Calu3 (cell line): Measurements from ENCODE around the gene PCDHGA12. TPM values are rescaled to one million over a fixed set of nuclear protein-coding genes. Genes with fewer than 3 reads are reported as not detected.
"Not testable (repeated sequence)": the region's sequence is repeated elsewhere in the genome, so short reads cannot be mapped to it uniquely, and the experiment has no call there.

Experiments
- BruUV-seq: library from RNA; stranded (reverse); fragments of 400-500 nt; replicated peaks from 2 replicates; lab custom pipeline; 2021; lab: Mats Ljungman, UMichigan
- CTCF ChIA-PET: fragments of 300-600 bp; sonication (Branson Sonifier 250); formaldehyde crosslinking; loops from one replicate; lab custom pipeline; 2022; ENCODE audit warnings: antibody characterized with exemption; lab: Charles Lee
- DNase-seq: peaks from one replicate; pipeline ENCODE4 v3.0.0; 2022
- H3K27ac Mint-ChIP-seq: one replicate; pipeline ENCODE4 v1.8.0; 2022; ENCODE audit warnings: mixed read lengths; ENCODE audit not compliant: unreplicated experiment
- H3K27me3 Mint-ChIP-seq: one replicate; pipeline ENCODE4 v1.8.0; 2022; ENCODE audit warnings: mixed read lengths; ENCODE audit not compliant: unreplicated experiment
- H3K36me3 Mint-ChIP-seq: one replicate; pipeline ENCODE4 v1.8.0; 2022; ENCODE audit warnings: mild to moderate bottlenecking, moderate library complexity, mixed read lengths; ENCODE audit not compliant: insufficient read depth, unreplicated experiment
- H3K4me1 Mint-ChIP-seq: one replicate; pipeline ENCODE4 v1.8.0; 2022; ENCODE audit warnings: mild to moderate bottlenecking, low read depth, mixed read lengths; ENCODE audit not compliant: unreplicated experiment
- H3K4me3 Mint-ChIP-seq: one replicate; pipeline ENCODE4 v1.8.0; 2022; ENCODE audit warnings: mild to moderate bottlenecking, low read depth, moderate library complexity, mixed read lengths; ENCODE audit not compliant: unreplicated experiment
- H3K9me3 Mint-ChIP-seq: one replicate; pipeline ENCODE4 v1.8.0; 2022; ENCODE audit warnings: low read depth, mixed read lengths; ENCODE audit not compliant: unreplicated experiment
- CTCF ChIP-seq: fragments of 200-600 bp; IDR thresholded peaks from one replicate; pipeline ENCODE4 v1.8.0; 2022; ENCODE audit warnings: antibody characterized with exemption; ENCODE audit not compliant: unreplicated experiment
- intact Hi-C: fragments of 100-400 bp; cut with micrococcal nuclease; formaldehyde crosslinking; loops from one replicate; pipeline ENCODE4 v1.10.0; 2022; ENCODE audit not compliant: unreplicated experiment
- total RNA-seq: library from RNA; stranded (reverse); gene quantifications from 2 replicates; pipeline ENCODE4 v1.2.3, GENCODE V29; 2022

Gene PCDHGA12
- total RNA-seq, 1 experiment from 2014 or later = 2.9 TPM

- Mint-ChIP-seq H3K4me1 (no peaks in the 10 kb centered on the region), H3K36me3 (peaks cover 20% of the 10 kb centered on the region), H3K4me3 (no peak overlapping the region), H3K27ac (no peak overlapping the region), H3K27me3 (no peaks in the 10 kb centered on the region), H3K9me3 (peaks cover 28% of the 10 kb centered on the region)
- intact Hi-C loops = no loop called here
- TF ChIP-seq CTCF = no peak
- DNase-seq = no peak
- BruUV-seq = no TSS peak
- CTCF ChIA-PET = no interaction called here
These were observed 2.4 kb upstream of the PCDHGA12 start for GRCh38 chr5:141427783-141428426.

- no TSS peak for BruUV-seq
- Mint-ChIP-seq H3K36me3 (peaks cover 26% of the 10 kb centered on the region), H3K27me3 (no peaks in the 10 kb centered on the region), H3K27ac (no peak overlapping the region), H3K9me3 (peaks cover 25% of the 10 kb centered on the region), H3K4me1 (no peaks in the 10 kb centered on the region), H3K4me3 (no peak overlapping the region)
- no peak for TF ChIP-seq CTCF
- DNase-seq = no peak
- CTCF ChIA-PET = no interaction called here
- intact Hi-C loops = no loop called here
These were observed 979 bp downstream of the PCDHGA12 start for GRCh38 chr5:141431286-141431685.

GRCh38 chr5:141432308-141432707 is 2.0 kb downstream of the PCDHGA12 start:
- H3K27me3 Mint-ChIP-seq, H3K4me3 Mint-ChIP-seq, DNase-seq, H3K4me1 Mint-ChIP-seq, H3K27ac Mint-ChIP-seq, CTCF ChIA-PET, intact Hi-C loops, BruUV-seq: not testable (repeated sequence)
- Mint-ChIP-seq H3K9me3 (peaks cover 23% of the 10 kb centered on the region), H3K36me3 (peaks cover 26% of the 10 kb centered on the region)

GRCh38 chr5:141432726-141433125 is 2.4 kb downstream of the PCDHGA12 start:
- H3K4me3 Mint-ChIP-seq, BruUV-seq, H3K27me3 Mint-ChIP-seq, H3K4me1 Mint-ChIP-seq, intact Hi-C loops, CTCF ChIA-PET, DNase-seq: not testable (repeated sequence)
- peaks cover 26% of the 10 kb centered on the region for H3K36me3 Mint-ChIP-seq
- peak overlapping the region; percentile 57 for H3K27ac Mint-ChIP-seq
- H3K9me3 Mint-ChIP-seq = peaks cover 23% of the 10 kb centered on the region

- no peak for DNase-seq
- BruUV-seq = no TSS peak
- CTCF ChIA-PET = no interaction called here
- Mint-ChIP-seq H3K27me3 (no peaks in the 10 kb centered on the region), H3K27ac (no peak overlapping the region), H3K4me3 (no peak overlapping the region), H3K36me3 (peaks cover 20% of the 10 kb centered on the region), H3K4me1 (no peaks in the 10 kb centered on the region), H3K9me3 (peaks cover 18% of the 10 kb centered on the region)
- no peak for TF ChIP-seq CTCF
- intact Hi-C loops = no loop called here
These were observed 3.7 kb downstream of the PCDHGA12 start for GRCh38 chr5:141434006-141434405.
